Inflammatory macrophage (primary cell): ENCODE results near the gene SLC44A1.
"Not testable (repeated sequence)": the region's sequence is repeated elsewhere in the genome, so short reads cannot be mapped to it uniquely, and the experiment has no call there.

Experiments used
- DNase-seq, 2 donors: peaks; one replicate each; pipeline ENCODE4 v3.0.0-alpha.2; 2020 to 2022

SLC44A1 gene

GRCh38 chr9:105242557-105242956 lies 1.9 kb upstream of the SLC44A1 start:
- DNase-seq: no peak

GRCh38 chr9:105243015-105243686 lies 1.3 kb upstream of the SLC44A1 start:
- no peak for DNase-seq

- no peak for DNase-seq
Measured at GRCh38 chr9:105244734-105245028, 230 bp downstream of the SLC44A1 start.

- DNase-seq: peak; percentile 62
Measured at GRCh38 chr9:105245029-105245890, 809 bp downstream of the SLC44A1 start.

GRCh38 chr9:105245891-105246161 lies 1.4 kb downstream of the SLC44A1 start:
- DNase-seq: no peak

- no peak for DNase-seq
Measured at GRCh38 chr9:105246656-105247173, 2.3 kb downstream of the SLC44A1 start.

GRCh38 chr9:105248691-105249090 lies 4.2 kb downstream of the SLC44A1 start:
- DNase-seq: no peak

- no peak for DNase-seq
Measured at GRCh38 chr9:105251133-105251532, 6.7 kb downstream of the SLC44A1 start.

- DNase-seq: no peak
Measured at GRCh38 chr9:105251733-105252404, 7.4 kb downstream of the SLC44A1 start.

- DNase-seq: no peak
Measured at GRCh38 chr9:105252405-105252756, 7.9 kb downstream of the SLC44A1 start.

- DNase-seq: no peak
Measured at GRCh38 chr9:105254226-105254625, 9.8 kb downstream of the SLC44A1 start.

- DNase-seq: peak; percentile 23 to 52
Measured at GRCh38 chr9:105255421-105255820, 11.0 kb downstream of the SLC44A1 start.

GRCh38 chr9:105256569-105256968 lies 12.1 kb downstream of the SLC44A1 start:
- DNase-seq: not testable (repeated sequence)

GRCh38 chr9:105257809-105258208 lies 13.4 kb downstream of the SLC44A1 start:
- DNase-seq: no peak

GRCh38 chr9:105258225-105258737 lies 13.8 kb downstream of the SLC44A1 start:
- no peak for DNase-seq

- no peak for DNase-seq
Measured at GRCh38 chr9:105259274-105259673, 14.8 kb downstream of the SLC44A1 start.

GRCh38 chr9:105259731-105260612 lies 15.5 kb downstream of the SLC44A1 start:
- peak in 1 of 2 donors; percentile 26 for DNase-seq

- no peak for DNase-seq
Measured at GRCh38 chr9:105262497-105262896, 18.0 kb downstream of the SLC44A1 start.

- peak; percentile 39 to 43 for DNase-seq
Measured at GRCh38 chr9:105264380-105264779, 19.9 kb downstream of the SLC44A1 start.

GRCh38 chr9:105268254-105268653 lies 23.8 kb downstream of the SLC44A1 start:
- not testable (repeated sequence) for DNase-seq

- no peak for DNase-seq
Measured at GRCh38 chr9:105269593-105269992, 25.1 kb downstream of the SLC44A1 start.

- no peak for DNase-seq
Measured at GRCh38 chr9:105270711-105271110, 26.3 kb downstream of the SLC44A1 start.
